Measurements from ENCODE around the gene NDUFAF5. TPM values are rescaled to one million over a fixed set of nuclear protein-coding genes. Genes with fewer than 3 reads are reported as not detected.

NDUFAF5 gene
- total and polyA plus RNA-seq, 2 of the 8 experiments (the other 6 are each of a cell fraction or from before 2014, with no cell fraction given): 11.8 to 32.3 TPM

GRCh38 chr20:13790708-13791107 is 5.9 kb downstream of the NDUFAF5 start (continued):
- TF ChIP-seq EP300 (IDR thresholded peaks at IDR 0.05; ENCODE audit: borderline replicate concordance in 1 of 2, low read depth in 2 of 2, low read length in 2 of 2): no peak
